Gastrocnemius medialis (tissue), 4 donors: ENCODE measurements around the gene UGGT1.

Experiments
- POLR2A ChIP-seq, 2 donors: fragments of 450-650 bp; IDR thresholded peaks; one replicate each; pipeline ENCODE4 v1.6.1; 2017; ENCODE audit warnings: antibody characterized with exemption in 2 of 2, mild to moderate bottlenecking in 2 of 2, moderate library complexity in 2 of 2
- TF ChIP-seq, protein P1 (sequence below), 5 experiments: fragments of 450-650 bp in 3 of 5; fragments of 200-600 bp in 2 of 5; sonication (generic) in 2 of 5; IDR thresholded peaks in 4 of 5; conservative IDR thresholded peaks in 1 of 5; 1 replicate in 4 of 5; 2 replicates in 1 of 5; pipeline ENCODE4 v1.5.1; 2016 to 2019; ENCODE audit warnings: antibody characterized with exemption in 5 of 5, mild to moderate bottlenecking in 3 of 5, moderate library complexity in 3 of 5

DNA sequence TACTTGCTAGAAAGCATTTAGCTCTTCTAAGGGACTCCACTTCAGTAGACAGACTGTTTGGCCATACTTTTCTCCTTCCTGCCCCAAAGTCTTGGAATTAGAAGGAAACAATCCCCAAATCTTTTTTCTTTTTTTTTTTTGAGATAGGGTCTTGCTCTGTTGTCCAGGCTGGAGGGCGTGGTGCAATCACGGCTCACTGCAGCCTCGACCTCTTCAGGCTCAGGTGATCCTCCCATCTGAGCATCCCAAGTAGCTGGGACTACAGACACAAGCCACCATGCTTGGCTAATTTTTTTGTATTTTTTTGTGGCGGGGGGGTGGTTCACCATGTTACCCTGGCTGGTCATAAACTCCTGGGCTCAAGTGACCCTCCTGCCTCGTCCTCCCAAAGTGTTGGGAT is 6.2 kb upstream of the UGGT1 start:
- TF ChIP-seq, protein P1, sequence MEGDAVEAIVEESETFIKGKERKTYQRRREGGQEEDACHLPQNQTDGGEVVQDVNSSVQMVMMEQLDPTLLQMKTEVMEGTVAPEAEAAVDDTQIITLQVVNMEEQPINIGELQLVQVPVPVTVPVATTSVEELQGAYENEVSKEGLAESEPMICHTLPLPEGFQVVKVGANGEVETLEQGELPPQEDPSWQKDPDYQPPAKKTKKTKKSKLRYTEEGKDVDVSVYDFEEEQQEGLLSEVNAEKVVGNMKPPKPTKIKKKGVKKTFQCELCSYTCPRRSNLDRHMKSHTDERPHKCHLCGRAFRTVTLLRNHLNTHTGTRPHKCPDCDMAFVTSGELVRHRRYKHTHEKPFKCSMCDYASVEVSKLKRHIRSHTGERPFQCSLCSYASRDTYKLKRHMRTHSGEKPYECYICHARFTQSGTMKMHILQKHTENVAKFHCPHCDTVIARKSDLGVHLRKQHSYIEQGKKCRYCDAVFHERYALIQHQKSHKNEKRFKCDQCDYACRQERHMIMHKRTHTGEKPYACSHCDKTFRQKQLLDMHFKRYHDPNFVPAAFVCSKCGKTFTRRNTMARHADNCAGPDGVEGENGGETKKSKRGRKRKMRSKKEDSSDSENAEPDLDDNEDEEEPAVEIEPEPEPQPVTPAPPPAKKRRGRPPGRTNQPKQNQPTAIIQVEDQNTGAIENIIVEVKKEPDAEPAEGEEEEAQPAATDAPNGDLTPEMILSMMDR (IDR thresholded peaks at IDR 0.05 in 4 of 5, conservative IDR thresholded peaks at IDR 0.05 in 1 of 5): no peak
- TF ChIP-seq POLR2A (IDR thresholded peaks at IDR 0.05): no peak
